ENCODE measurements around the gene MCC.

- TF ChIP-seq CTCF (IDR thresholded peaks at IDR 0.05; ENCODE audit: insufficient read depth, low read length, poor library complexity, severe bottlenecking) (no peak), EZH2phosphoT487 (conservative IDR thresholded peaks at IDR 0.05; ENCODE audit: low read length) (no peak)
Measured at GRCh38 chr5:113092683-113093082, 395.6 kb downstream of the MCC start.
